ENCODE results near the gene PIK3CA. TPM values are rescaled to one million over a fixed set of nuclear protein-coding genes. Genes with fewer than 3 reads are reported as not detected.

PIK3CA gene
- total RNA-seq, 1 experiment from 2014 or later: 12.0 TPM

- H3K4me3 Mint-ChIP-seq: no peak overlapping the region
- H2BK120ac ChIP-seq (ENCODE audit: low read depth, low read length, poor library complexity, severe bottlenecking): no peak overlapping the region
- no peak overlapping the region for H4K91ac ChIP-seq (ENCODE audit: insufficient read length, low read depth, low read length)
- no peak for DNase-seq
- no peak overlapping the region for H4K8ac ChIP-seq (replicated peaks; ENCODE audit: insufficient read length, low read depth, low read length)
- no peak overlapping the region for H3K18ac ChIP-seq (ENCODE audit: insufficient read length, low read depth, low read length)
- H2AFZ ChIP-seq (ENCODE audit: low read length): no peak overlapping the region
- no peaks in the 10 kb centered on the region for H3K9me3 ChIP-seq (ENCODE audit: control insufficient read depth, low read depth, low read length)
- no peak overlapping the region for H4K5ac ChIP-seq (ENCODE audit: insufficient read length, low read depth, low read length)
- H3K27me3 ChIP-seq (ENCODE audit: insufficient read depth, low read length): no peaks in the 10 kb centered on the region
- no peak overlapping the region for H3K4ac ChIP-seq (ENCODE audit: low read depth, low read length)
- H3T11ph ChIP-seq (ENCODE audit: low read length): no peak overlapping the region
- H3K4me1 ChIP-seq (ENCODE audit: insufficient read depth, low read length): no peaks in the 10 kb centered on the region
- peaks cover 32% of the 10 kb centered on the region for H3K27me3 Mint-ChIP-seq (ENCODE audit: low read depth)
- H3K79me1 ChIP-seq (ENCODE audit: insufficient read depth, low read depth, low read length, poor library complexity, severe bottlenecking): no peaks in the 10 kb centered on the region
- no peak overlapping the region for H3K56ac ChIP-seq (ENCODE audit: insufficient read length, low read depth, low read length)
- no peaks in the 10 kb centered on the region for H4K20me1 ChIP-seq (ENCODE audit: control insufficient read depth, insufficient read depth, insufficient read length)
- H3K27ac ChIP-seq (ENCODE audit: insufficient read length, low read depth, low read length): no peak overlapping the region
- H2BK12ac ChIP-seq (ENCODE audit: insufficient read length, low read depth, low read length): no peak overlapping the region
- H3K14ac ChIP-seq (ENCODE audit: insufficient read depth, low read length): no peak overlapping the region
- H2BK5ac ChIP-seq (ENCODE audit: insufficient read length, low read length): no peak overlapping the region
- H2BK20ac ChIP-seq (ENCODE audit: low read depth, low read length, poor library complexity, severe bottlenecking): no peak overlapping the region
- H2BK15ac ChIP-seq (ENCODE audit: low read depth, low read length): no peak overlapping the region
- peaks cover 2% of the 10 kb centered on the region in 2 experiments; a peak in 1 of 4 replicates for H3K4me1 Mint-ChIP-seq
- no peak overlapping the region for H3K9ac ChIP-seq (ENCODE audit: extremely low read depth, insufficient read length, low read length)
- no peak overlapping the region for H2AK5ac ChIP-seq (ENCODE audit: insufficient read length, low read length)
- peaks cover 7 to 19% (median 17%) of the 10 kb centered on the region in 3 experiments; a peak in 6 of 7 replicates for H3K36me3 Mint-ChIP-seq (ENCODE audit: insufficient read depth in 1 of 3, low read depth in 3 of 3)
- H3K23me2 ChIP-seq (ENCODE audit: insufficient read length, low read depth, low read length, poor library complexity, severe bottlenecking): peaks cover 4% of the 10 kb centered on the region
- H3K4me2 ChIP-seq (ENCODE audit: insufficient read depth, insufficient read length, low read length): no peak overlapping the region
- no peaks in the 10 kb centered on the region for H3K79me2 ChIP-seq (ENCODE audit: insufficient read depth, low read length)
- no peak overlapping the region for H3K27ac Mint-ChIP-seq
- TF ChIP-seq CTCF (conservative IDR thresholded peaks at IDR 0.05): no peak
- no peak overlapping the region for H3K23ac ChIP-seq (ENCODE audit: insufficient read length, low read depth, low read length)
- no CpG with 5 or more reads among the region's 4 CpGs for WGBS (ENCODE audit: extremely low coverage, insufficient read length, low lambda C conversion rate)
- H3K9me3 Mint-ChIP-seq: peaks cover 8 to 14% of the 10 kb centered on the region in 2 experiments; a peak in 4 of 5 replicates
Measured at GRCh38 chr3:179264449-179264848, 116.3 kb downstream of the PIK3CA start.

All from H9 (cell line).